CD1c-positive myeloid dendritic cell (primary cell): ENCODE data around the gene FOXP1.
"Not testable (repeated sequence)": the region's sequence is repeated elsewhere in the genome, so short reads cannot be mapped to it uniquely, and the experiment has no call there.

Source experiments
- DNase-seq: peaks from one replicate; pipeline ENCODE4 v3.0.0-alpha.2; 2016; ENCODE audit errors: extremely low spot score

The FOXP1 gene

GRCh38 chr3:71530903-71531530 lies 52.5 kb downstream of the FOXP1 start:
- no peak for DNase-seq

DNA sequence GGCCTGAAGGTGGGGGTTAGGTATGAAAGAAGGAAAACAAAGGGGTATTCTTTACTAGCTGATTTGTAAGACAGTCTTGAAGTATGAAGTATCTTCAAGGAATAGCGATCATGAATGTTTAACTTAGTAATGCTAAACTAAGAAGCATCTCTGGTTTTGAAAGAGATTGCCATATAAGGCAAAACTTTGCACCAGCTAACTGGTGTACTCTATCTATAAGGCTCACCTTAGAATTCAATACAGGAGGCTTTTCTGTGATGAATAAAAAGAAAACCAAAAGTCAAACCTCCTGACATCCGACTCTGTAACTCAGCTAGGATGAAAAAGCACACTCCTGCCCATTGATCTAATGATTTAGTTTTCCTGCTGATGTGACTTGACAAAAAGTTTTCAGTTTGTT lies 54.7 kb downstream of the FOXP1 start:
- no peak for DNase-seq

GRCh38 chr3:71526448-71526847 lies 57.1 kb downstream of the FOXP1 start:
- not testable (repeated sequence) for DNase-seq

- DNase-seq: peak; percentile 27
Measured at GRCh38 chr3:71525391-71525790, 58.1 kb downstream of the FOXP1 start.

DNA sequence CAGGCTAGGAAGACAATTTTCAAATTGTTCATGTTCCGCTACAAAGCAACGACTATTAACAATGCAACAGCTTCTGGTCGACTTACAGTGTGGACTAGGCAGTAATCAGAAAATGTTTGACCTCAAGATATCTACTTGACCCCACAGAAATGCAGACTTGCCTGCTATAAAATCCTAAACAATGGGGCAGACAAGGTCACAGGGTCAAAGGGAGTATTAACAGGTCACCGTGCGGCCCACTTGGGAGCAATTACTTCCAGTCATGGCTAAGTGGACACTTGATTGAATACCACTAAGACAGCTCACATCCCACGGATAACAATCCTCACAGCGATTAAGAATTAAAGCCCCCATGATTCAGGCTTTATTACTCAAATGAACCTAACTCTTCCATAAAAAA lies 58.9 kb downstream of the FOXP1 start:
- no peak for DNase-seq

DNA sequence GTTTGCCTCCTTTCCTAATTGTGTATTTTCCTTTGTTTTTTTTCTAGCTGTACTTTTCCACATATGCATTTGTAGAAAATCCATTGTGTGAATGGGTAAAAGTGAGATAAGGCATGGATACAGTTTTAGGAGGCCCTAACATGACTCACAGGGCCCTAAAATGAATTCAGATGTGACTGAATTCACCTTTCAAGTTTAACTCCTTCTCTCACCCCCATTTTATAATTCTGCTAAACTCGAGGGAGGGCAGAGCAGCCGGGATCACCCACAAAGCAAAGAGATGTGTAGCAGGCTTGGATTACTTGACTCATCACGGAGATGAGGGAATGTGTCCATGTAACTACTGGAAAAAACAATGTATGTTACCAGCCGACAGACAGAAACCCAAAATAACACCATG lies 59.9 kb downstream of the FOXP1 start:
- DNase-seq: no peak

DNA sequence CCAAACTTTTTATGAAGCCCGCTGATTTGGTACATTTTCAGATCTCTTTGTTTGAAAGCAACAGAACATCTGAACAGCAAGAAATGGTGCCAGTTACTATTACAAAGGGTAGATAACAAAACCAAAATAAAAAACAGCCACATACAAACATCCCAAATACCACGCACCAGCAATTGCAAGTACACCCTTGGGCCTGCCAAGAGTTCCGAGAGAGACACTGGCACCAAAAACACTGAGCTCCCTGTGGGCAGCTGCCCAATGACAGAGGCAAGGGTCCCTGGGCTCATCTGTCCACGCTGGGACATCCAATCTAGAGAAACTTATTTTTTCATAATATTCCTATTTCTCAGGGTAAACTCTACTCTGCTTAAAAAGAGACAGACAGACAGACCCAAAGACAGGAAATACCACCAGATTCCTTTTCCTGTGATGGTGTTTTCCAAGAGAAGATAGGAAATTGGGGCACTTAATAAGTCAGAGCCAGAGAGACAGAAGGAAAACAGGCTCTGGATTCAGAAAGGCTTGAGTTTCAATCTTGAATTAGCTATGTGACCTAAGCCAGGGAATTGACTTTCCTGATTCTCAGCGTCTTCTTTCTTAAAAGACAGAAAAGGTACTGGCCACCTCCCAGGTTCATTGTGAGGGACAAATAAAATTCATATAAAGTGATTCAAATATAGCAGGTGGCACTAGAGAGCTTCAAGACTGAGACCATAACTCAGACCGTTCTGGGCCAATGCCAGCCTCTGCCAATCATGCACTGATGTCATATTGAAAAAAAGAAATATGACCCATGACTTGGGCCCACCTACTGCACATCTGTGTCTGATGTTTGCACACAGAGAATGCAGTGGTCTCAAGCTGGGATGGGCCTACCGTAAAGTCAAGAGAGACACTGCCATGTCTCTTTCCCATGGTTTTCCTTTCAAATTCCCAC lies 61.3 kb downstream of the FOXP1 start:
- no peak for DNase-seq

DNA sequence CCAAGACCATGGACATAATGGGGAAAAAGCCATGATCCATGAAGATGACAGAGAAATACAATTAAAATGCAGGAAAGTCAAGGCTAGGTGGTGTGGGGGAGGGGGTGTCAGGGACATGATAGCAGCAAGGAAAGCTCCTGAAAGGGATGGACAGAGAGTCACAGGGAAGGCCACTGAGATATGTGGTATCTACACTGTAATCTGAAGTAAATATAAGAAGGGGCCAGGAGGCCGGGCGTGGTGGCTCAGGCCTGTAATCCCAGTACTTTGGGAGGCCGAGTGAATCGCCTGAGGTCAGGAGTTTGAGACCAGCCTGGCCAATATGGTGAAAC lies 62.5 kb downstream of the FOXP1 start:
- no peak for DNase-seq

DNA sequence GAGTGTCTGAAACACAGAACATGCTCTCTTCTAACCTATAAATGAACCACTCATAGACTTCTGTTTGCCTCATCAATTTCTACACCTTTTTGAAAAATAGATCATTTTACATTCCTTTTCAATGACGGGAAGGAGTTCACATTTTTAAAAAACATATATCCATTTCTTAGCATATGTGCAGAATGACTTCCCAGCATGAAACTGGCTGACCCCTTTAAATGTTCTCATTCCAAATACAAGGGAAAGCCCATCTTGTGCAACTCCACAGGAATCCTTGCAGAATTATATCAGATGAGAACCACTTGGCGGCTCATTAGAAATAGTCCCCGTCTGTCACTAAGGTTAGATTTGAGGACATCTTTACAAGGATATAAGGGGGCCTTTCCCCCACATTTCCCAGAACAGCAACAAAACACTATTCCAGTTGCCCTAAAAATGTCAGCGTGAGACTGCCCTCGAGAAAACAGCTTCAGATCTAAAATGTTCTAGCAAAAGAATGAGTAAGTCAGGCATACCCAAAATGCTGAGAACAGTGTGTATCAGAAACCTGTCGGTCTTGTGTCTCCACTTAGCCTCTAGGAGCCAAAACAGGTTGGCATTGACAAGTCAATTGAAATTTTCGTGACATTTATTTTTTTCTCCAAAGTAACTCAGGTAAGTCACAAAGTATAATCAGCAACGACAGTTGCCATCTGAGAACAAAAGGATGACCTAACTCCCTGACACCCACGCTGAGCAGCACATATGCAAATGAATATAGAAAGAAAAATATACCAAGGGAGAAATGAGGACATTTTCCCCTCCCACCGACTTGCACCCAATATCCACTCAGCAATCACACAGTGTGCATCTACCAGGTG lies 63.1 kb downstream of the FOXP1 start:
- no peak for DNase-seq

DNA sequence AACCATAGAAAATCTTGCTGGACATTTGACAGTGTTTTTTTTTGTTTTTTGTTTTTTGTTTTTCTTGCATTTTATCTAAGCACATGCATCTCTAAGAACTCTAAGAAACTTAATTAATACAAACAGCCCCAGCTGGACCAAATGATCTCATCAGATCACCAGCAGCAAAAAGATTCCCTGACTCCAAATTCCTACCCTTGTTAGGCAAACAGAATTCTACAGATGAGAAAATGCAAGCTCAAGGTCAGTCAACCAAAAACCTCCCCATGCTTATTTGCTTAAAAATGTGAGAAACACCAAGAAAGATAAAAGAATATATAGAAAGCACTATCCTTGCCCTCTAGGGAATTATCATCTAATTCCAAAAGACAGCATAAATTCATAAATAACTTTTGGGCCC lies 65.4 kb downstream of the FOXP1 start:
- no peak for DNase-seq

DNA sequence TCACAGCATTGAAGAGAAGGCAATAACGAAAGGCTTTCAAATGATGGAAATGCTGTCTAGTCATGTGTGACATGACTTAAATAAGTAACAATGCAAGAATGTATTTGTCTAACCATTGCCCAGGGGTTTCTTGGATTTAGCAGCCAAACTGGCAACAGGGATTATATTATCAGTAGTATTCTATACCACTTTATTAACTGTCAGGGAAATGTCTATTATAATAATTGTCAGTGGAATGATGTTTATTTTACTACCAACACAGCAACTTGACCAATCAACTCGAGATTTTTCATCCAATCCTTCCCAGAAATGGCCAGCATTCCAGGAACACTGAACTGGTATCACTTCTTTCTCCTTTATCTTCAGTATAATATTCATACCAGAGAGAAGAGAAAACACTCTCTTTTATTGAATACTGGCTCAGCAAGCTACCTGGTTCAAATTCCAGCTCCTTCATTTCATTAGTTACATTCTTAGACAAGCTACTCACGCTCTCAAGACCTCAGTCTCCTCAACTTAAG lies 66.2 kb downstream of the FOXP1 start:
- no peak for DNase-seq

DNA sequence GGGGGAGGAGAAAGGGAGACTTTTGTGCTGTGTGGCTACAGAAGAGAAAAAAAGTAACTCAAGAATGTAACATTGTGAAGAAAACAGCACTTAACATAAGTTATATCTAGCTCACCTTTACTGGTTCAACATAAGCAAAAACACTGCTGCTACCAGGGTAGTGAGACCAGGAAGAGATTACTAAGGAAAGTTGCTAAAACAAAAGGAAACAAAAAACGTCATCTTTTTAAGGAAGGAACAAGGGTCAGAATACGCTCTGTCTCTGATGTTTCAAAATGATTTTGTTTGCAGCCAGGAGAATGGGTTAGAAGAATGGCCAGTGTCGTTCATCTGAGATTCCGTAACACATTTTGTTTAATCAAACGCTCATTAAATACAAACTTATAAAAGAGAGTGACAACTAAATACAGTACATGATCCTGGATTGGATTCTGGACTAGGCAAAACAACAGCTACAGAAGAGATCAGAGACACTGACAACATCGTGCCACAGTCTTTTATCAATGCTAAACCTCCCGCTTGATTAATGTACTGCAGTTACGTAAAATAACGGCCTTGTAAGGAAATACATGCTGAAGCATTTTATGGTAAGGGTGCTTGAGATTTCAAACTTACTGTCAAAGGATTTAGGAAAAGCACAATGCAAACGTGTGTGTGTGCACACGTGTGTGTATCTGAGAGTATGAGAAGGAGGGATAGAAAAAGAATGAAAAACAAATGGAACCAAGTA lies 67.7 kb downstream of the FOXP1 start:
- DNase-seq: peak; percentile 60

DNA sequence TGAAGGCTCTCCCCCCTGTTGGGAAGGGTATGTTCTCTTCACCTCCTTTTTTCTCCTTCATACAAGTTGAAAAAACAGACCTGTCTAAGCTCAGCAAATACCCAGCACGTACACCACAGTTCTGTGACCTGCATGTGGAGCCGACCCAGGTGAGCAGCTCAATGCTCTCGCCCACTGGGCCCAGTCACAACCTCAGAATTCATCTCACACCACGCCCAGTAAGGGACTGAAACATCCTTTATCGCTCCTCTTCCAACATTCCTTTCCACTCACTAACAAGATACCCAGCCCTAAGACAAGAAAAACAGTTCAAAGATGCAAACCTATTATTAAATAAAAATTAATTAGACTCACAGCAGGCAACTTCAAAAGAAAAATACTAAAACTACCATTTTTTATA lies 68.9 kb downstream of the FOXP1 start:
- DNase-seq: no peak

DNA sequence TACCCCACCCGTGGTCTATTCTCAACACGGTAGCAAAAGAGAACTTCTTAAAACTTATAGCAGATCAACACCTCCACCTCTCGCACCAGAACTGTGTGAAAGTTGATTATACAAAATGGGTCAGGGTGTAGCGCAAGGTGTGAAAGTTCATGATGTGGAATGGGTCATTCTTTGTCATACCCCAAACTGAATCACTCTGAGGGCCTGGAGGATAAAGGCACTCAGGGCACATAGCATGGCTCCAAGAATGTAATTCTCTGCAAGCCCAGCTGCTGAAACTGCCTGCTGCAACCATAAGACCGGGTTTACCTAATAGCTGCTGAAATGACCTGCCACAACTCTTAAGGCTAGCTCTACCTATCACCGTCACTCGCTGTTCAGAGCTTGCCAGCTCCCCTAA lies 70.0 kb downstream of the FOXP1 start:
- DNase-seq: no peak

- peak; percentile 26 for DNase-seq
Measured at GRCh38 chr3:71513081-71513480, 70.4 kb downstream of the FOXP1 start.

DNA sequence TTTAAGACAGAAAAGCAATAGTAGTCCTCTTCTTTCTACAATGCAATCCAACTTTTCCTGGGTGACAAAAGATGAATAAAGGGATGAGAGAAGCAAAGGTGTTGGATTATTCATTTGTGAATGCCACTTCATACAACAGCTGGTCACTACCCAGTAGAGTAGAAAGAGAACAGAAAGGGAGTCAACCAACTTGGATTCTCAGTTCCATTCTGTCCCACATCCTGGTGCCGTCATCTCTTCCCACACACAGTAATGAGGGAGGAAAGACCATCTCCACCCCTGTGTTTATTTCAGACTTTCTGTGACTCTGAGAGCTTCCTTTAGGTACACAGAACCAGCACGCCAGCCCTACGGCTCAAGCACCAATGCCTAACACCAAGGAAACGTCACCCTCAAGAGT lies 71.0 kb downstream of the FOXP1 start:
- peak; percentile 73 for DNase-seq

- DNase-seq: peak; percentile 45
Measured at GRCh38 chr3:71512000-71512399, 71.5 kb downstream of the FOXP1 start.

- no peak for DNase-seq
Measured at GRCh38 chr3:71511446-71511845, 72.1 kb downstream of the FOXP1 start.

DNA sequence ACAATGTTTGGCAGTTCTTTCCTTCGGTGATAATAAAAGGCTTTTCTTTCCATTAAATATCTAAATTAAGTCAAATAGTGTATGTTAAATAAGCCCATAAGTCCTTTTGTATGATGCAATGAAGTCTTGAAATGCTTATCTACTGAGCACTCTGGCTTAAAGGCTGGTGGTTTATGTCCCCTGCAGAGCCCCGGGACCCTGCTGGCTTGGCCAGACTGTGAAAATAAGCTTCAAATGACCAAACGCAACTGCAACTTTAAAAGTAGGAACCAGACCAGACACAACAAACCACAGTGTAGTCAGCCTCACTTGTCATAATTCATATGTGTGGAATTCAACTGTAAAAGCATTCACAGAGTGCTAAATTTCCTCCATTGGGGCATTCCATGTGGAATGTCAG lies 72.5 kb downstream of the FOXP1 start:
- peak; percentile 39 for DNase-seq

DNA sequence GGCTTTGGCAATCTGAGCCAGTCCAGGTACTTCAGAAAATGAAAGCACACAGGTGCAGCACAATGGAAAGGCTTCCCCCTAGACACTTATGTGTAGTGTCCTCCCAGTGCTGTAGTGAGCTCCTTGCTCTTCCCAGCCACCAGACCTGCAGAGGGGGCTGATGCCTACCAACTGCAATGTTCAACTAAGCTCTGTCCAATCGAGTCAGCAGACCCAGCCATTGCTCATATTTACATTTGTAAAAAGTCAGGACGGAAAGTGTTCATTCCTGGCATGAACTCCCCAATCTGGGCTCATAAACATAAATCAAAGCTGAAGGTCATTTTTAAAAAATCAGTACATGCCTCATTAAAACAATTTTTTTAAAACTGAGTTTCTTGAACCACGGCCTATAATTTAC lies 73.0 kb downstream of the FOXP1 start:
- DNase-seq: no peak

DNA sequence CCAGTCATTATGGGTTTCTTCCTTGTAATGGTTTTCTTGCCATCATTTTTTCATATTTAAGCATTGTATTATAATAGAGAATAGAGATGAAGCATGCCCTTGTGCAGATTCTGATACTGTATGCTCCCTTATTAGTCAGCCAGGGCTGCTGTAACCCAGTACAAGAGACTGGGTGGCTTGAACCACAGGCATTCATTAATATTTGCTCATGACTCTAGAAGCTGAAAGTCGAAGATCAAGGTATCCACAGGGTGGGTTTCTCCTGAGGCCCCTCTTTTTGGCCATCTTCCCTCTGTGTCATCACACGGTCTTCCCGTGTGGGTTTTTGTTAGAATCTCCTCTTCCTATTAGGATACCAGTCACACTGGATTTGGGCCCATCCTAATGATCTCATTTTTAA lies 74.5 kb downstream of the FOXP1 start:
- no peak for DNase-seq
